Measurements from ENCODE around the gene PLCH2. TPM values are rescaled to one million over a fixed set of nuclear protein-coding genes. Genes with fewer than 3 reads are reported as not detected.
"Not testable (repeated sequence)": the region's sequence is repeated elsewhere in the genome, so short reads cannot be mapped to it uniquely, and the experiment has no call there.

PLCH2 gene
- total RNA-seq, 6 experiments from 2014 or later: 0.09 to 0.34 (median 0.18) TPM; not detected in 1

- DNase-seq: no peak
- peaks cover 26% of the 10 kb centered on the region for H3K27me3 Mint-ChIP-seq (ENCODE audit: insufficient read depth)
Measured at GRCh38 chr1:2437617-2438016, 38.5 kb upstream of the PLCH2 start.

GRCh38 chr1:2438038-2438437, 38.1 kb upstream of the PLCH2 start:
- TF ChIP-seq, protein P1, sequence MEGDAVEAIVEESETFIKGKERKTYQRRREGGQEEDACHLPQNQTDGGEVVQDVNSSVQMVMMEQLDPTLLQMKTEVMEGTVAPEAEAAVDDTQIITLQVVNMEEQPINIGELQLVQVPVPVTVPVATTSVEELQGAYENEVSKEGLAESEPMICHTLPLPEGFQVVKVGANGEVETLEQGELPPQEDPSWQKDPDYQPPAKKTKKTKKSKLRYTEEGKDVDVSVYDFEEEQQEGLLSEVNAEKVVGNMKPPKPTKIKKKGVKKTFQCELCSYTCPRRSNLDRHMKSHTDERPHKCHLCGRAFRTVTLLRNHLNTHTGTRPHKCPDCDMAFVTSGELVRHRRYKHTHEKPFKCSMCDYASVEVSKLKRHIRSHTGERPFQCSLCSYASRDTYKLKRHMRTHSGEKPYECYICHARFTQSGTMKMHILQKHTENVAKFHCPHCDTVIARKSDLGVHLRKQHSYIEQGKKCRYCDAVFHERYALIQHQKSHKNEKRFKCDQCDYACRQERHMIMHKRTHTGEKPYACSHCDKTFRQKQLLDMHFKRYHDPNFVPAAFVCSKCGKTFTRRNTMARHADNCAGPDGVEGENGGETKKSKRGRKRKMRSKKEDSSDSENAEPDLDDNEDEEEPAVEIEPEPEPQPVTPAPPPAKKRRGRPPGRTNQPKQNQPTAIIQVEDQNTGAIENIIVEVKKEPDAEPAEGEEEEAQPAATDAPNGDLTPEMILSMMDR (IDR thresholded peaks at IDR 0.05): no peak
- H3K27ac Mint-ChIP-seq: no peak overlapping the region
- peaks cover 26% of the 10 kb centered on the region for H3K27me3 Mint-ChIP-seq (ENCODE audit: insufficient read depth)
- H3K4me3 Mint-ChIP-seq: no peak overlapping the region
- no peaks in the 10 kb centered on the region for H3K36me3 Mint-ChIP-seq (ENCODE audit: low read depth)
- DNase-seq: no peak
- no peaks in the 10 kb centered on the region for H3K4me1 Mint-ChIP-seq (ENCODE audit: low read depth)
- H3K9me3 Mint-ChIP-seq: peaks cover 5% of the 10 kb centered on the region; the same call in 1 of the 2 replicates

More at GRCh38 chr1:2437617-2438016, 38.5 kb upstream of the PLCH2 start:
- Mint-ChIP-seq H3K27ac (no peak overlapping the region), H3K36me3 (ENCODE audit: low read depth) (no peaks in the 10 kb centered on the region), H3K4me1 (ENCODE audit: low read depth) (no peaks in the 10 kb centered on the region), H3K4me3 (no peak overlapping the region), H3K9me3 (peaks cover 5% of the 10 kb centered on the region; the same call in 1 of the 2 replicates)
- TF ChIP-seq, protein P1 (IDR thresholded peaks at IDR 0.05): no peak

DNA sequence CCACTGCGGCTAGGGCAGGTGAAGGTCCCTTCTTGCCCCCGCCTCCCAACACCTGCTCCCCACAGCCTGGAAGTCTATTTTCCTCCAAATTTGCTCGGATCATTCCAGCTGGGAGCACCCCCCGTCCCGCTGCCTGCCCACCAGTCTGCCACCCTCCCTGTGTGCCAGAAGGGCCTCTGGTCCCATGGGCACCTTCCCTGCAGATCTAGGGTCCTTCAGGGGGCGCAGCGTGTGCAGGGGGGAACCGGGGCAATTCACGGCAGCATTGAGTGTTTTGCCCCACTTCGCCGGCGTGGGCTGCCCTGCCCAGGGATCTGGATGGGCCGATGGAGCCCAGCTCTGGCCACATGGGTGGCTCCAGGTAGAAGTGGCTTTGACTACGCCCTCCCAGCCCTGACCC, 37.4 kb upstream of the PLCH2 start:
- Mint-ChIP-seq H3K36me3 (ENCODE audit: low read depth) (no peaks in the 10 kb centered on the region), H3K4me3 (no peak overlapping the region), H3K9me3 (peaks cover 5% of the 10 kb centered on the region; the same call in 1 of the 2 replicates)

DNA sequence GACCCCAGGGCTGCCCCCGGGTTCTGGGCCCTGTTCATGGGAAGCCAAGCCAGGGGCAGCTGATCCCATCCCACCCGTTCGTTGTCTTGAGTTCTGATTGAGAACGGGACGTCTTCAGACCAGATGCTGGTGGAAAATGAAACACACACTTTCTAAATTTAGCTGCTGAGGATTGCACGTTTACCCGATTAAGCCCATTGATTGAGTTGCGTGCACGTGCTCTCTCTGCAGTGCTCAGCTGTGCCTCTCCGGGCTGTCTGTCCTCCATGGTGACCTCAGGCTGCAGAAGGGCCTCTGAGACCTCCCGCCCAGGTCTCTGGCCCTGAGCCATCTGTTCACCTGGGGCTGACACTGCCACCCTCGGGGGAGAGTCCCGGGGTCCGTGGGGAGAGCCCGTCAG, 36.7 kb upstream of the PLCH2 start:
- Mint-ChIP-seq H3K9me3 (peaks cover 5% of the 10 kb centered on the region; the same call in 1 of the 2 replicates), H3K4me1 (ENCODE audit: low read depth) (no peaks in the 10 kb centered on the region), H3K4me3 (no peak overlapping the region), H3K27me3 (ENCODE audit: insufficient read depth) (peaks cover 22% of the 10 kb centered on the region), H3K36me3 (ENCODE audit: low read depth) (no peaks in the 10 kb centered on the region), H3K27ac (no peak overlapping the region)
- DNase-seq: no peak
- TF ChIP-seq, protein P1 (IDR thresholded peaks at IDR 0.05): no peak

More for the DNA sequence above, 37.4 kb upstream of the PLCH2 start:
- TF ChIP-seq, protein P1 (IDR thresholded peaks at IDR 0.05): no peak
- DNase-seq: no peak
- Mint-ChIP-seq H3K4me1 (ENCODE audit: low read depth) (no peaks in the 10 kb centered on the region), H3K27me3 (ENCODE audit: insufficient read depth) (peaks cover 23% of the 10 kb centered on the region), H3K27ac (no peak overlapping the region)

DNA sequence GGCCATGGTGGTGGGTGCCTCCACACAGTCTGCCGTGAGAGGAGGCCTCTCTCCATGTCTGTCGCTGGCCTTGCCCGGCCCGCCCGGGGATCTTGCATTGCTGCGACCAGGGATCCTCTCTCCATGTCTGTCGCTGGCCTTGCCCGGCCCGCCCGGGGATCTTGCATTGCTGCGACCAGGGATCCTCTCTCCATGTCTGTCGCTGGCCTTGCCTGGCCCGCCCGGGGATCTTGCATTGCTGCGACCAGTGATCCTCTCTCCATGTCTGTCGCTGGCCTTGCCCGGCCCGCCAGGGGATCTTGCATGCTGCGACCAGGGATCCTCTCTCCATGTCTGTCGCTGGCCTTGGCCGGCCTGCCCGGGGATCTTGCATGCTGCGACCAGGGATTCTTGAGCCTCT, 35.7 kb upstream of the PLCH2 start:
- H3K9me3 Mint-ChIP-seq; H3K4me1 Mint-ChIP-seq (ENCODE audit: low read depth); H3K27ac Mint-ChIP-seq; H3K36me3 Mint-ChIP-seq (ENCODE audit: low read depth); H3K4me3 Mint-ChIP-seq; DNase-seq: not testable (repeated sequence)
- H3K27me3 Mint-ChIP-seq (ENCODE audit: insufficient read depth): peaks cover 15% of the 10 kb centered on the region

- H3K27me3 Mint-ChIP-seq (ENCODE audit: insufficient read depth): peaks cover 13% of the 10 kb centered on the region
- H3K4me3 Mint-ChIP-seq: no peak overlapping the region
- H3K36me3 Mint-ChIP-seq (ENCODE audit: low read depth): no peaks in the 10 kb centered on the region
- DNase-seq: no peak
- H3K27ac Mint-ChIP-seq: no peak overlapping the region
- no peaks in the 10 kb centered on the region for H3K4me1 Mint-ChIP-seq (ENCODE audit: low read depth)
- peaks cover 5% of the 10 kb centered on the region; the same call in 1 of the 2 replicates for H3K9me3 Mint-ChIP-seq
- TF ChIP-seq, protein P1 (IDR thresholded peaks at IDR 0.05): no peak
Measured at GRCh38 chr1:2441746-2442145, 34.3 kb upstream of the PLCH2 start.

Data from HFFc6 (cell line).